Measurements from ENCODE around the gene RIMBP2.

RIMBP2 gene

DNA sequence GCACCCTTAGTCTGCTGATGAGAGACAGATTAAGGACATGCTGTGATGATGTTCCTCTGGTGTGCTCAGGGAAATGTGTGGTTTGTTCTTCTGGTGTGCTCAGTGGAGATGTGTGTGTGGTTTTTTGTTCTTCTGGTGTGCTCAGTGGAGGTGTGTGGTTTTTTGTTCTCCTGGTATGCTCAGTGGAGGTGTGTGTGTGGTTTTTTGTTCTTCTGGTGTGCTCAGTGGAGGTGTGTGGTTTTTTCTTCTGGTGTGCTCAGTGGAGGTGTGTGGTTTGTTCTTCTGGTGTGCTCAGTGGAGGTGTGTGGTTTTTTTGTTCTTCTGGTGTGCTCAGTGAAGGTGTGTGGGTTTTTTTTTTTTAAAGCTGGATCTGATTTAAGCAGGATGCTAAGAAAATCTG lies 363.0 kb downstream of the RIMBP2 start:
- no peak overlapping the region for H3K27ac Mint-ChIP-seq
- H3K36me3 Mint-ChIP-seq: no peaks in the 10 kb centered on the region
- H3K4me3 Mint-ChIP-seq: no peak overlapping the region
- peaks cover 2% of the 10 kb centered on the region for H3K27me3 Mint-ChIP-seq
- DNase-seq (ENCODE audit: low spot score in 2 of 2) (no peak), ATAC-seq (ENCODE audit: low read depth) (no peak)
- H3K9me3 Mint-ChIP-seq: no peaks in the 10 kb centered on the region
- H3K4me1 Mint-ChIP-seq: no peaks in the 10 kb centered on the region

- H3K27me3 Mint-ChIP-seq: peaks cover 2% of the 10 kb centered on the region
- no peak overlapping the region for H3K27ac Mint-ChIP-seq
- no peak for ATAC-seq (ENCODE audit: low read depth)
- DNase-seq (ENCODE audit: low spot score in 2 of 2): no peak
- H3K9me3 Mint-ChIP-seq: no peaks in the 10 kb centered on the region
- no peak overlapping the region for H3K4me3 Mint-ChIP-seq
- no peaks in the 10 kb centered on the region for H3K4me1 Mint-ChIP-seq
- no peaks in the 10 kb centered on the region for H3K36me3 Mint-ChIP-seq
These were observed 364.8 kb downstream of the RIMBP2 start for GRCh38 chr12:130351326-130351725.

DNA sequence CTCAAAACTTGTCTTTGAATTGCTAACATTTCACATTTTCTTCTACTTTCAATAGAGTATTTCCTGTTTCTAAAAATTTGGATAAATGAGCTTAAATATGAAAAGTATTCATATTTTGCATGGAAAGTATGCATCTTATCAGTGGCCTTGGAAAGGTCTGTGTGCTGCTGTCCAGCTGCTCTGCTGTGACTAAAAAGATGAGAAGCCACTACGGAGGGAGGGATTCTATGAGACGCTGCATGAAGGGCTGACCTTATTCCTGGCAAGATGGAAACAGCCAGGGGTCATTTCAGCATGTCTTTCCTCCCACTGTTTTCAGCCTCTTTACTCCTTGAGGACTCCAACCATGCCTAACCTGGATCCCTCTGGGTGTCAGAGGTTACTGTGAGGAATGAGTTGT lies 365.4 kb downstream of the RIMBP2 start:
- no peaks in the 10 kb centered on the region for H3K4me1 Mint-ChIP-seq
- peaks cover 2% of the 10 kb centered on the region for H3K27me3 Mint-ChIP-seq
- no peak overlapping the region for H3K27ac Mint-ChIP-seq
- no peaks in the 10 kb centered on the region for H3K36me3 Mint-ChIP-seq
- DNase-seq (ENCODE audit: low spot score in 2 of 2) (no peak), ATAC-seq (ENCODE audit: low read depth) (no peak)
- no peaks in the 10 kb centered on the region for H3K9me3 Mint-ChIP-seq
- no peak overlapping the region for H3K4me3 Mint-ChIP-seq

DNA sequence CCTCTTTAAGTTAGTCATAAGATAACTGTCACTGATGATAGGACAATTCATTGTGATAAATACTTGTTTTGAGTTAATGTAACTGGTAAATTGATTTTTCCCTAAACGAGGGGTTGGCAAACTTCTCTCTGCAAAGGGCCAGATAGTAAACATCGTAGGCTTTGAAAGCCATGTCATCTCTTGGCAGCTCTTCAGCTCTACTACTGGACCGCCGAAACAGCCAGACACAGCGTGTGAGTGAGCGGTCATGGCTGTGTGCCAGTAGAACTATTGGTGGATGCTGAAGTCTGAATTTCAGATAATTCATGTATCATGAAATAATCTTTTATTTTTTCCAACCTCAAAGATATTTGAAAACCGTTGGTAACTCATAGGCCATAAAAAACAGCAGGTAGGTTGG lies 368.5 kb downstream of the RIMBP2 start:
- Mint-ChIP-seq H3K4me3 (no peak overlapping the region), H3K36me3 (no peaks in the 10 kb centered on the region), H3K4me1 (no peaks in the 10 kb centered on the region), H3K27me3 (peaks cover 2% of the 10 kb centered on the region), H3K27ac (no peak overlapping the region), H3K9me3 (no peaks in the 10 kb centered on the region)
- DNase-seq (ENCODE audit: low spot score in 2 of 2) (no peak), ATAC-seq (ENCODE audit: low read depth) (no peak)
